ENCODE measurements around the gene RPL7A. TPM values are rescaled to one million over a fixed set of nuclear protein-coding genes. Genes with fewer than 3 reads are reported as not detected.

Gene RPL7A
- total and polyA plus RNA-seq, 2 of the 4 experiments (the other 2 are of a cell fraction): 3,220 to 4,096 TPM

DNA sequence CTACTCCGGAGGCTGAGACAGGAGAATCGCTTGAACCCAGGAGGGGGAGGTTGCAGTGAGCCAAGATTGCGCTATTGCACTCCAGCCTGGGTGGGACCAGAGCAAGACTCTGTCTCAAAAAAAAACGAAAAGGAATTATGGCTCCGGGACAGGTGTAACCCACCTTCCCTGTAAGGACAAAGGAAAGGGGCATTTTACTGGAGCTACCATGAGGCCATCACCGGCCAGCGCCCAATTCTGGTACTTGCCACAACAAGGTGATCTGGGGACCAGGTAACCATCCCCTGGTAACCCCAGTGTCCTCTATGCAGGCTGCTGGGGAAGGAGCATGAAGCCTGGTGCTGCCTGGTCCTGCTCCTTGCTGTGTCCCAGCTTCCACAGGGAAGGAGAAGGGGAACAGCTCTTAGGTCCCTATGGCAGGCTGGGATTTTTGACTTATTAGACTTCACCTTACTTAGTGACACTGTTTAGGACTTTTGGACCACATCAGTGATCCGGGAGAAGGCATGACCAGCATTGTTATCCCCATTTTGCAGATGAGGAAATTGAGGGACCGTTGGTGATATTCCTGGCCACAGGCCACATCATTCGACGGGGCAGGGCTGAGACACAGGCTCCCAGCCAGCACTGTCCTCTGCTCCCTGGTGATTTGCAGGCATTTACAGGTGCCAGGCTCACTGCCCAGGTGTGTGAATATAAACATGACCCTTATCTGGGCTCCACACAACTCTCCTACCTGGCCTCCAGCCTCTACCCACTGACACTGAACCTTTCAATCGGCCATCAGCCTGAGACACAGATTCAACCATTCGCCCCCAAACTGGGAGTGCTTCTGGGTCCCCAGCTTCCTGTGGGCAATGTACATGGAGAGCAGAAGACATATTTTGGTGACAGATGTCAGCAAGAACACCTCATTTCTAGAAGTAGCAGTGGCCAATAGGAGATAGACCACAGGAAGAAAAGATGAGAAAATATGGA lies 46.5 kb upstream of the RPL7A start (continued):
- TF ChIP-seq MAZ (IDR thresholded peaks at IDR 0.05; ENCODE audit: borderline replicate concordance, low read depth, low read length): no peak

DNA sequence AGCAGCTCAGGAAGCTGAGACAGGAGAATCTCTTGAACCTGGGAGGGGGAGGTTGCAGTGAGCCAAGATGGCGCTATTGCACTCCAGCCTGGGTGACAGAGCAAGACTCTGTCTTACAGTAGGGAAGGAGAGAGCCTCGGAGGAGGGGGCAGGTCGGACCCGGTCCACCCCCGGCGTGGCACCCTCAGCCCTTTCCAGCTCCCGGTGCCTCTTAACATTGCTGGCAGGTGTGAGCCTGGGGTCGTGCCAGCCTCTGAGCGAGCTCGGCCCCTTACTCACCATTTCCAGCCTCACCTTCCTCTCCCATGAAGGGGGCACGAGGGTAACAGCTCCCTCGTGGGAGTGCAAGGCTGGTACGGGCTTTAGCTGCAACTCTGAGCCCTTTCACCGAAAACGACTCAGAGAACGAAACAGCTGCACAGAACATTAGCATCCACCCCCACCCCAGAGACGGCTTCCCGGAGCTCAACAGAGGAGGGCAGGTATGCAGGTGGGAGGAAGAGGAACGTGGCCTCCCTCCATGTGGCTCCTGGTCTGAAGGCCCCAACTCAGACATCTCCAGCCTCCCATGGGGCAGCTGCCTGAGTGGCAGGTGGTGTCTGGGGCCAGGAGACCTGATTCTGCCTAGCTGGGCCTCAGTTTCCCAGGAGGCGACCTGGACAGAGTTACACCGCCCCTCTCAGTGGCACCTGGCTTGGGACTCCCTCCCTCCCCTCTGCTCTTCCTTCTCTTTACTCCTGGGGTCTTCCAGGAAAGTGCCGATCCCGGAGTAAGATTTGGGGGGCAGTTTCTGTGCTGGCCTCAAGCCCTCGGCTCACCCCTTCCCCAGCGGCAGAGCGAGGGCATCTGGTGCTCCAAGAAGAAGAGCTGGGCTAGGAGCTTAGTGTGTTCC lies 44.5 kb upstream of the RPL7A start:
- no peak overlapping the region for H3K4me3 ChIP-seq (ENCODE audit: insufficient read depth, low read depth, low read length)
- dilution Hi-C loops (cut with HindIII; ENCODE audit: low sequenced_read_pairs, unreplicated experiment) (no loop called here), intact Hi-C loops (cut with micrococcal nuclease) (no loop called here), in situ Hi-C loops (cut with MboI; ENCODE audit: low sequenced_read_pairs) (no loop called here)
- no peak overlapping the region for H3K18ac ChIP-seq (ENCODE audit: low read depth, low read length)
- H3K23ac ChIP-seq (ENCODE audit: low read depth, low read length): no peak overlapping the region
- H3K79me1 ChIP-seq (ENCODE audit: low read depth in 1 of 2, low read length in 2 of 2): no peaks in the 10 kb centered on the region
- no peak overlapping the region for H3K27ac ChIP-seq (ENCODE audit: insufficient read depth, low read length)
- H2AFZ ChIP-seq (replicated peaks; ENCODE audit: low read length, poor library complexity): no peak overlapping the region
- H4K8ac ChIP-seq (ENCODE audit: low read depth in 2 of 2, low read length in 2 of 2): no peak overlapping the region
- CTCF ChIA-PET: no interaction called here
- DNase-seq (no peak), ATAC-seq (ENCODE audit: low read depth) (no peak)
- H2AK9ac ChIP-seq (replicated peaks; ENCODE audit: low read depth, low read length, poor library complexity): no peak overlapping the region
- H3K56ac ChIP-seq (ENCODE audit: extremely low read depth, insufficient read depth, low read length): no peak overlapping the region
- no peak overlapping the region for H3K4me2 ChIP-seq (ENCODE audit: low read depth, low read length)
- H3K4ac ChIP-seq (ENCODE audit: low read depth, low read length): no peak overlapping the region
- no peaks in the 10 kb centered on the region for H3K9me3 ChIP-seq (ENCODE audit: control insufficient read depth, insufficient read depth, low read length)
- H3K27me3 ChIP-seq (ENCODE audit: control insufficient read depth, insufficient read depth, low read length): peaks cover 20% of the 10 kb centered on the region
- H3K9me1 ChIP-seq (ENCODE audit: insufficient read depth, low read length): no peaks in the 10 kb centered on the region
- H2AK5ac ChIP-seq (ENCODE audit: low read depth, low read length): no peak overlapping the region
- H4K91ac ChIP-seq (ENCODE audit: insufficient read depth, low read depth, low read length): no peak overlapping the region
- no peaks in the 10 kb centered on the region for H4K20me1 ChIP-seq (ENCODE audit: insufficient read depth, low read length)
- POLR2A ChIA-PET (ENCODE audit: unreplicated experiment): no interaction called here
- no peak for TF ChIP-seq RFX5 (IDR thresholded peaks at IDR 0.05; ENCODE audit: low read depth, low read length)
- no peak for TF ChIP-seq RAD21 (IDR thresholded peaks at IDR 0.05; ENCODE audit: low read length)
- no peak for TF ChIP-seq MAFK (IDR thresholded peaks at IDR 0.05; ENCODE audit: low read depth, low read length)
- H2BK15ac ChIP-seq (ENCODE audit: low read depth, low read length): no peak overlapping the region
- 66% methylated on average over 6 of the region's 26 CpGs; no CpG with 5 or more reads in 1 of the 2 experiments for WGBS, 2 experiments (ENCODE audit: extremely low coverage in 2 of 2, insufficient read length in 1 of 2)
- no peaks in the 10 kb centered on the region for H3K4me1 ChIP-seq (ENCODE audit: control insufficient read depth, insufficient read depth, low read length)
- H3K36me3 ChIP-seq (ENCODE audit: control insufficient read depth, insufficient read depth, low read length): no peaks in the 10 kb centered on the region
- no TSS peak for BruUV-seq (replicated peaks)
- no peak overlapping the region for H2BK20ac ChIP-seq (ENCODE audit: low read depth, low read length)
- H2BK5ac ChIP-seq (ENCODE audit: low read depth, low read length, poor library complexity, severe bottlenecking): no peak overlapping the region
- H3K9ac ChIP-seq (ENCODE audit: low read depth, low read length): no peak overlapping the region
- H2BK120ac ChIP-seq (ENCODE audit: low read depth, low read length): no peak overlapping the region
- H3K14ac ChIP-seq (replicated peaks; ENCODE audit: low read depth, low read length): no peak overlapping the region
- no peak overlapping the region for H4K5ac ChIP-seq (ENCODE audit: low read depth, low read length)

Data from IMR-90 (cell line).